SK-N-SH treated with all-trans-retinoic acid at 6 μM for 48 hours (cell line): ENCODE results near the gene ATP11A.

ENCODE experiments used
- ATAC-seq: fragments of 200-7000 bp; cut with Tn5 transposase; 3 replicates; pipeline ENCODE4 v1.9.1; 2020; ENCODE audit warnings: mild to moderate bottlenecking, moderate library complexity
- ARNTL ChIP-seq: fragments of 450-650 bp; formaldehyde crosslinking; IDR thresholded peaks from 2 replicates; pipeline ENCODE4 v1.5.0; 2020; ENCODE audit warnings: low read depth, mild to moderate bottlenecking, moderate library complexity, borderline replicate concordance
- BACH2 ChIP-seq: fragments of 250-450 bp; sonication (Bioruptor Pico); IDR thresholded peaks from 2 replicates; pipeline ENCODE4 v1.9.0; 2021; ENCODE audit warnings: mild to moderate bottlenecking, borderline replicate concordance
- CREB5 ChIP-seq: fragments of 250-450 bp; sonication (Bioruptor Pico); IDR thresholded peaks from 2 replicates; pipeline ENCODE4 v1.5.1; 2020; ENCODE audit warnings: low read depth, mild to moderate bottlenecking, moderate library complexity
- CSRNP3 ChIP-seq: fragments of 250-450 bp; sonication (Bioruptor Pico); IDR thresholded peaks from 2 replicates; pipeline ENCODE4 v1.5.1; 2021; ENCODE audit warnings: mild to moderate bottlenecking, moderate library complexity
- ESRRG ChIP-seq: fragments of 250-450 bp; sonication (Bioruptor Pico); IDR thresholded peaks from 2 replicates; pipeline ENCODE4 v1.6.1; 2021; ENCODE audit warnings: mild to moderate bottlenecking
- GLIS3 ChIP-seq: fragments of 250-450 bp; sonication (Bioruptor Pico); IDR thresholded peaks from 2 replicates; pipeline ENCODE4 v1.5.0; 2020; ENCODE audit warnings: mild to moderate bottlenecking, moderate library complexity
- OSR1 ChIP-seq: fragments of 250-450 bp; sonication (Bioruptor Pico); IDR thresholded peaks from 2 replicates; pipeline ENCODE4 v1.8.0; 2022; ENCODE audit warnings: moderate library complexity, mild to moderate bottlenecking, inconsistent platforms
- PATZ1 ChIP-seq: fragments of 250-450 bp; sonication (Bioruptor Pico); IDR thresholded peaks from 2 replicates; pipeline ENCODE4 v1.8.0; 2020; ENCODE audit warnings: mild to moderate bottlenecking, moderate library complexity, borderline replicate concordance
- POU6F1 ChIP-seq: fragments of 250-450 bp; sonication (Bioruptor Pico); IDR thresholded peaks from 2 replicates; pipeline ENCODE4 v1.8.0; 2021; ENCODE audit warnings: low read depth, mild to moderate bottlenecking, moderate library complexity, borderline replicate concordance
- RARB ChIP-seq: fragments of 250-450 bp; sonication (Bioruptor Pico); IDR thresholded peaks from 2 replicates; pipeline ENCODE4 v1.8.0; 2021; ENCODE audit warnings: mild to moderate bottlenecking, moderate library complexity
- SNAI2 ChIP-seq: fragments of 250-450 bp; sonication (Bioruptor Pico); IDR thresholded peaks from 2 replicates; pipeline ENCODE4 v1.5.0; 2020; ENCODE audit warnings: mild to moderate bottlenecking, moderate library complexity
- TOX ChIP-seq: fragments of 250-450 bp; sonication (Bioruptor Pico); IDR thresholded peaks from 2 replicates; pipeline ENCODE4 v1.8.0; 2021; ENCODE audit warnings: mild to moderate bottlenecking, moderate library complexity, borderline replicate concordance
- TSHZ2 ChIP-seq: fragments of 250-450 bp; sonication (Bioruptor Pico); IDR thresholded peaks from 2 replicates; pipeline ENCODE4 v1.5.0; 2020; ENCODE audit warnings: mild to moderate bottlenecking, moderate library complexity
- ZC3H10 ChIP-seq: fragments of 250-450 bp; sonication (Bioruptor Pico); IDR thresholded peaks from 2 replicates; pipeline ENCODE4 v1.5.1; 2021; ENCODE audit warnings: mild to moderate bottlenecking, moderate library complexity
- ZFP3 ChIP-seq: fragments of 250-450 bp; sonication (Bioruptor Pico); IDR thresholded peaks from 2 replicates; pipeline ENCODE4 v1.5.0; 2020; ENCODE audit warnings: mild to moderate bottlenecking, moderate library complexity
- ZFP30 ChIP-seq: fragments of 450-650 bp; formaldehyde crosslinking; IDR thresholded peaks from 2 replicates; pipeline ENCODE4 v1.5.0; 2022; ENCODE audit warnings: mild to moderate bottlenecking, moderate library complexity
- ZNF8 ChIP-seq: fragments of 450-650 bp; formaldehyde crosslinking; IDR thresholded peaks from 2 replicates; pipeline ENCODE4 v1.5.0; 2020; ENCODE audit warnings: mild to moderate bottlenecking, moderate library complexity

Gene ATP11A

GRCh38 chr13:112849500-112849899, 159.7 kb downstream of the ATP11A start:
- ATAC-seq = no peak
- TF ChIP-seq ARNTL (CRISPR knock-in tag) (no peak), CSRNP3 (no peak), CREB5 (CRISPR knock-in tag) (no peak), ZFP3 (CRISPR knock-in tag) (no peak)

GRCh38 chr13:112850273-112850672, 160.4 kb downstream of the ATP11A start:
- TF ChIP-seq ESRRG (CRISPR knock-in tag) = no peak
- no peak for TF ChIP-seq TSHZ2 (CRISPR knock-in tag)
- no peak for TF ChIP-seq ARNTL (CRISPR knock-in tag)
- no peak for TF ChIP-seq RARB (CRISPR knock-in tag)
- no peak for TF ChIP-seq POU6F1 (CRISPR knock-in tag)
- TF ChIP-seq GLIS3 = no peak
- no peak for TF ChIP-seq PATZ1
- TF ChIP-seq BACH2 (CRISPR knock-in tag) = no peak
- TF ChIP-seq CSRNP3 = no peak
- no peak for TF ChIP-seq CREB5 (CRISPR knock-in tag)
- no peak for TF ChIP-seq OSR1
- no peak for TF ChIP-seq ZNF8 (CRISPR knock-in tag)
- TF ChIP-seq TOX (CRISPR knock-in tag) = no peak
- TF ChIP-seq ZFP3 (CRISPR knock-in tag) = no peak
- ATAC-seq = no peak

- no peak for ATAC-seq
- TF ChIP-seq SNAI2 (no peak), TSHZ2 (CRISPR knock-in tag) (no peak), CSRNP3 (no peak), ZFP30 (no peak), TOX (CRISPR knock-in tag) (no peak), RARB (CRISPR knock-in tag) (no peak), GLIS3 (no peak), ZC3H10 (CRISPR knock-in tag) (no peak), ARNTL (CRISPR knock-in tag) (no peak)
Observed at GRCh38 chr13:112851107-112852038, 161.5 kb downstream of the ATP11A start.
